Measurements from ENCODE around the gene GPR143.

DNA sequence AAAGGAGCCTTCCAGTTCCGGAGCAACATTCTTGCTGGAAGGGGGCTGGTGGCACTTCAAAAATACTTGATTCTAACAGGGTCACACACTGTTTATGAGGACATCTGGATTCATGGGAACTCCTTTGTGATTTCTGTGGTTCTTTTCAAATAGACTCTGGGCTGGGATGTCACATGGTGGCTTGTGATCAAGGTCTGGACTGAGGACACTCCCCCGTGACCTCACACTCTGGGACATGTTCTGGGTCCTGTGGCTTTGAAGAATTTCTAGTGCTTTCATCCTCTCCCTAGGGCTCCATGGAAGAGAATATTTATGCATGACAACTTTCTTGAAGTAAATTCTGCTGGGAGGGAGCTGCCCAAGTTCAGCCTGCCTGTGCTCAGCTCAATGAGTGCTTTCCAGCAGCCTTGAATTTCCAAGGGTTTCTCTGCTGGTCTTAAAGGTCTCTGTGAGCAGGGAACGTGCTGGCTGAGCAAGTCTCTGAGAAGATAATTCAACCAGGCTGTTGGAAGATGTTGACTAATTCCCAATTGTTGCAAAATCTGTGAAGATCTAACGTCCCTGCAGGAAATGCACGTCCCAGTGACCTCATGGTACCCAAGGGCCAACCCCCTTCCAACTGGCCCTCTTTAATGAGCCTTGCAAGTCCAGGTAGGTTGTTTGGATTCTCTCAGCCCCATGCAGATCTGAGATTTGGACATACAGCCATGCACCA, 36.3 kb downstream of the GPR143 start:
- TF ChIP-seq TCF12 (IDR thresholded peaks at IDR 0.05; ENCODE audit: low read depth) (no peak), EP300 (IDR thresholded peaks at IDR 0.05; ENCODE audit: borderline replicate concordance) (no peak), RAD21 (IDR thresholded peaks at IDR 0.05; ENCODE audit: low read depth) (no peak), EGR1 (IDR thresholded peaks at IDR 0.05) (no peak), YY1 (IDR thresholded peaks at IDR 0.05; ENCODE audit: low read depth) (no peak), CEBPB (IDR thresholded peaks at IDR 0.05) (no peak), TAF1 (IDR thresholded peaks at IDR 0.05; ENCODE audit: low read depth) (no peak), FOXM1 (IDR thresholded peaks at IDR 0.05; ENCODE audit: borderline replicate concordance, low read depth) (no peak), TEAD4 (IDR thresholded peaks at IDR 0.05) (no peak), NFIC (IDR thresholded peaks at IDR 0.05) (no peak)
- TF ChIP-seq, protein P1, sequence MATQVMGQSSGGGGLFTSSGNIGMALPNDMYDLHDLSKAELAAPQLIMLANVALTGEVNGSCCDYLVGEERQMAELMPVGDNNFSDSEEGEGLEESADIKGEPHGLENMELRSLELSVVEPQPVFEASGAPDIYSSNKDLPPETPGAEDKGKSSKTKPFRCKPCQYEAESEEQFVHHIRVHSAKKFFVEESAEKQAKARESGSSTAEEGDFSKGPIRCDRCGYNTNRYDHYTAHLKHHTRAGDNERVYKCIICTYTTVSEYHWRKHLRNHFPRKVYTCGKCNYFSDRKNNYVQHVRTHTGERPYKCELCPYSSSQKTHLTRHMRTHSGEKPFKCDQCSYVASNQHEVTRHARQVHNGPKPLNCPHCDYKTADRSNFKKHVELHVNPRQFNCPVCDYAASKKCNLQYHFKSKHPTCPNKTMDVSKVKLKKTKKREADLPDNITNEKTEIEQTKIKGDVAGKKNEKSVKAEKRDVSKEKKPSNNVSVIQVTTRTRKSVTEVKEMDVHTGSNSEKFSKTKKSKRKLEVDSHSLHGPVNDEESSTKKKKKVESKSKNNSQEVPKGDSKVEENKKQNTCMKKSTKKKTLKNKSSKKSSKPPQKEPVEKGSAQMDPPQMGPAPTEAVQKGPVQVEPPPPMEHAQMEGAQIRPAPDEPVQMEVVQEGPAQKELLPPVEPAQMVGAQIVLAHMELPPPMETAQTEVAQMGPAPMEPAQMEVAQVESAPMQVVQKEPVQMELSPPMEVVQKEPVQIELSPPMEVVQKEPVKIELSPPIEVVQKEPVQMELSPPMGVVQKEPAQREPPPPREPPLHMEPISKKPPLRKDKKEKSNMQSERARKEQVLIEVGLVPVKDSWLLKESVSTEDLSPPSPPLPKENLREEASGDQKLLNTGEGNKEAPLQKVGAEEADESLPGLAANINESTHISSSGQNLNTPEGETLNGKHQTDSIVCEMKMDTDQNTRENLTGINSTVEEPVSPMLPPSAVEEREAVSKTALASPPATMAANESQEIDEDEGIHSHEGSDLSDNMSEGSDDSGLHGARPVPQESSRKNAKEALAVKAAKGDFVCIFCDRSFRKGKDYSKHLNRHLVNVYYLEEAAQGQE (IDR thresholded peaks at IDR 0.05; ENCODE audit: low read depth) = no peak
- TF ChIP-seq, protein P2, sequence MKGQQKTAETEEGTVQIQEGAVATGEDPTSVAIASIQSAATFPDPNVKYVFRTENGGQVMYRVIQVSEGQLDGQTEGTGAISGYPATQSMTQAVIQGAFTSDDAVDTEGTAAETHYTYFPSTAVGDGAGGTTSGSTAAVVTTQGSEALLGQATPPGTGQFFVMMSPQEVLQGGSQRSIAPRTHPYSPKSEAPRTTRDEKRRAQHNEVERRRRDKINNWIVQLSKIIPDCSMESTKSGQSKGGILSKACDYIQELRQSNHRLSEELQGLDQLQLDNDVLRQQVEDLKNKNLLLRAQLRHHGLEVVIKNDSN (IDR thresholded peaks at IDR 0.05) = no peak
- TF ChIP-seq, protein P3, sequence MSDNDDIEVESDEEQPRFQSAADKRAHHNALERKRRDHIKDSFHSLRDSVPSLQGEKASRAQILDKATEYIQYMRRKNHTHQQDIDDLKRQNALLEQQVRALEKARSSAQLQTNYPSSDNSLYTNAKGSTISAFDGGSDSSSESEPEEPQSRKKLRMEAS (IDR thresholded peaks at IDR 0.05) = no peak
